Right ventricle myocardium superior (tissue), 1 donor: ENCODE data around the gene PHACTR3. TPM values are rescaled to one million over a fixed set of nuclear protein-coding genes. Genes with fewer than 3 reads are reported as not detected.
A peak's percentile ranks its signal among the peaks of the same experiment; 100 is the strongest.
"Not testable (repeated sequence)": the region's sequence is repeated elsewhere in the genome, so short reads cannot be mapped to it uniquely, and the experiment has no call there.

ENCODE experiments used
- ATAC-seq: fragments of 200-7000 bp; cut with Tn5 transposase; one replicate; pipeline ENCODE4 v1.9.1; 2020; ENCODE audit warnings: mild to moderate bottlenecking; ENCODE audit not compliant: poor library complexity
- DNase-seq: peaks from one replicate; pipeline ENCODE4 v3.0.0-alpha.2; 2020
- intact Hi-C: fragments of 100-400 bp; cut with DNase I; formaldehyde crosslinking; loops from one replicate; pipeline ENCODE4 v1.11.2; 2022
- total RNA-seq: library from RNA; stranded (reverse); fragmentation: NEBNext Ultra II Directional; extraction: Animal tissue kit (Norgen Biotek cat#: 25700); gene quantifications from one replicate; pipeline ENCODE4 v1.2.1, GENCODE V29; 2021
- donor health status: DM: no; HTN: yes; CAD: no; lungs with severe emphysema.

Gene PHACTR3
- total RNA-seq, 1 donor from 2014 or later = 10.0 TPM

GRCh38 chr20:59608396-59608795, 4.1 kb downstream of the PHACTR3 start:
- no peak for ATAC-seq
- intact Hi-C loops = no loop called here
- DNase-seq = no peak

DNA sequence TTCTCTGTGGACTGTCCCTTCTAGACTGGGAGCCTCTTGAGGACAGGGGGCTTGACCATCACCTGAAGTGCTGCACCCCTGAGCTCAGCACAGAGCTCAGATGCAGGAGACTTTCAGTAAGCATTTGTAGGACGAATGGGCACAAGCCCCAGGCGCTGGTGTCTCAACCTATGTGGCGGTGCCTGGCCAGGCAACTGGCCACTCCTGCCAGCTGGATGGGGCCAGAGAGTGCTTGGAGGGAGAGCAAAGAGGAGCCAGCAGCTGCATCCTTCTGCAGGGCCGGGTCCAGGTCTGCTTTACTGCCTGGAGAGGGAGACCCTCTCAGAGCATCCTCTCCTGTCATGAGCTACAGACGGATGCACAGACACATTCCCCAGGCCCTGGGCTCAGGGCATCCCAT, 4.5 kb downstream of the PHACTR3 start:
- DNase-seq (no peak), ATAC-seq (no peak)
- intact Hi-C loops = no loop called here

DNA sequence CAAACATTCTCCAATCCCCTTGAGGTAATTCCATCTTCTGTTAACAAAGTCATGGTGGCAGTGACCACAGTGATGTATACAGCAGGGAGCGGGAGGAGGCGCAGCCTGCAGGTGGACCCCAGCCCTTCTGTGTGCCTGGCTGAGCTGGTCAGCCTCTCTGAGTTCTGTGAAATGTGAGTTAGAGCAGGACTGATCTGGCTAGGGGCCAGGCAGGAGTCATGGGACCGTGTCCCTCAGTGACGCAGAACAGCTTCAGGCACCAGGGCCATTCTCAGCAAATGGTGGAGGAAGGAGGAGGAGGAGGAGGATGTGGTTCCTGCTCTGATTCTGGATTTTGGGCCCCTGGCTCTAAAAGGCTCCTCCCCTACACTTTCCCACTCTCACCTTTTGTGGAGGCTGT, 6.9 kb downstream of the PHACTR3 start:
- peak; percentile 86 for ATAC-seq
- peak; percentile 66 for DNase-seq
- intact Hi-C loops = no loop called here

- ATAC-seq (no peak), DNase-seq (no peak)
- intact Hi-C loops = no loop called here
These were observed 9.5 kb downstream of the PHACTR3 start for GRCh38 chr20:59613861-59614260.

- DNase-seq = no peak
- intact Hi-C loops = no loop called here
- no peak for ATAC-seq
These were observed 10.4 kb downstream of the PHACTR3 start for GRCh38 chr20:59614714-59615113.

GRCh38 chr20:59616306-59616705, 12.0 kb downstream of the PHACTR3 start:
- intact Hi-C loops = no loop called here
- ATAC-seq = no peak
- DNase-seq = no peak

DNA sequence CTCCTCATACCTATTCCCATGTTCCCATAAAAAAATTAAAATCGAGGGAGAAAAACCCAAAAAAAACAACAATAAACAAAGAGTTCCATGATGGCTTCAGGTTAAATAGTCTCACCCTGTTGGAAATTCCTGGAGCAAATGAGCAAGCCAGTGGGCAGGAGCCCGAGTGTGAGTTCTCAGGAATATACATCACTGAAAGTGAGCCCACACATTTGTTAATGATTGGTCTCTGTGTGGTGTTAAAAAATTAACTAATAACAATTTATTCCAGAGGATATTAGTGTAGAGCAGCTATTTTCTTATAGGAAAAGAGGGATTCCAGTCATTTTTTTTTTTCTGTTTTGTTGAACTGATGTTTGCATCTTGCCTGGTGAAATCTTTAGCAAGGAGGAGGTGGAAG, 12.9 kb downstream of the PHACTR3 start:
- DNase-seq (no peak), ATAC-seq (no peak)
- intact Hi-C loops = no loop called here

GRCh38 chr20:59618131-59618530, 13.8 kb downstream of the PHACTR3 start:
- DNase-seq (no peak), ATAC-seq (no peak)
- intact Hi-C loops = no loop called here

- ATAC-seq, DNase-seq, intact Hi-C loops: not testable (repeated sequence)
These were observed 14.2 kb downstream of the PHACTR3 start for GRCh38 chr20:59618585-59618984.

GRCh38 chr20:59620860-59621505, 16.6 kb downstream of the PHACTR3 start:
- ATAC-seq (no peak), DNase-seq (no peak)
- intact Hi-C loops = no loop called here

- intact Hi-C loops = no loop called here
- DNase-seq (no peak), ATAC-seq (no peak)
These were observed 18.2 kb downstream of the PHACTR3 start for GRCh38 chr20:59622496-59622895.

GRCh38 chr20:59623133-59623532, 18.8 kb downstream of the PHACTR3 start:
- ATAC-seq (no peak), DNase-seq (no peak)
- intact Hi-C loops = no loop called here

- intact Hi-C loops = no loop called here
- DNase-seq (no peak), ATAC-seq (no peak)
These were observed 19.2 kb downstream of the PHACTR3 start for GRCh38 chr20:59623583-59623982.

DNA sequence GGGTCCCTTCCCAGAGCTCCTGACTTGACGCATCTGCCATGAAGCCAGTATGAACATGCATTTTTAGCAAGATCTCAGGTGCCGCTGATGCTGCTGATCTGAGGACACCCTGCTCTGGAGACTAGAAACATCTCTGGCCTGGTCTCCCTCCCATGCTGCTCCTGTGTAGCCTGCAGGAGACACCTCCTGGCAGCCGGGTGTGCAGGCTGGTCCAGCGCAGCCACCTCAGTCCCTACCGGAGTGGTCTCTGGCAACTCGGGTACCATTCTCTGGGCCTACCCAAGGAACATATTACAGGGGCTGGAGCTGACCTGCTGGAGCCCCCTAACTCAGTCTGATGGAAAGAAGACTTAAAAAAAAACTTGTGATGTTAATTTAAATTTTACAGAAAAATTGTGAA, 20.1 kb downstream of the PHACTR3 start:
- ATAC-seq (no peak), DNase-seq (no peak)
- intact Hi-C loops = no loop called here

- intact Hi-C loops = no loop called here
- DNase-seq = no peak
- ATAC-seq = no peak
These were observed 21.0 kb downstream of the PHACTR3 start for GRCh38 chr20:59625214-59625922.

DNA sequence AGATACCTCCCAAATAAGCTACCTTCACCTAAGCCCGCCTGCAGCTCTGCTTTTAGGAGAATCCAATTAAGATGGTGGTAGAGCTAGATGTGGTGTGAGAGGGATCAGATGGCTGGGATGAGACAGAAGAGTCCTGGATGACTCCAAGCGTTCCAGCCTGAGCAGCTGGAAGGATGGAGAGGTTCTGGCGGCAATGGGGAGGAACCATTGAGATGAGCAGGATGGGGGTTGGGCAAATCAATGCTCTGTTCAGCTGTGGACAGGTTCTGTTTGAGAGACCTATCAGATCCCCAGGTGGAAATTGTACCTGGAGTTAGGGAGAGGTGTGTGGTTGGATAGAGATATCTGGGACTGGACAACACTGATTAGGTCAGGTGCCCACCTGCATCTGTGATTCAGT, 23.0 kb downstream of the PHACTR3 start:
- ATAC-seq (no peak), DNase-seq (no peak)
- intact Hi-C loops = no loop called here

GRCh38 chr20:59628171-59628570, 23.8 kb downstream of the PHACTR3 start:
- intact Hi-C loops = no loop called here
- DNase-seq (no peak), ATAC-seq (no peak)

GRCh38 chr20:59629141-59630045, 25.1 kb downstream of the PHACTR3 start:
- ATAC-seq (no peak), DNase-seq (no peak)
- intact Hi-C loops = no loop called here

DNA sequence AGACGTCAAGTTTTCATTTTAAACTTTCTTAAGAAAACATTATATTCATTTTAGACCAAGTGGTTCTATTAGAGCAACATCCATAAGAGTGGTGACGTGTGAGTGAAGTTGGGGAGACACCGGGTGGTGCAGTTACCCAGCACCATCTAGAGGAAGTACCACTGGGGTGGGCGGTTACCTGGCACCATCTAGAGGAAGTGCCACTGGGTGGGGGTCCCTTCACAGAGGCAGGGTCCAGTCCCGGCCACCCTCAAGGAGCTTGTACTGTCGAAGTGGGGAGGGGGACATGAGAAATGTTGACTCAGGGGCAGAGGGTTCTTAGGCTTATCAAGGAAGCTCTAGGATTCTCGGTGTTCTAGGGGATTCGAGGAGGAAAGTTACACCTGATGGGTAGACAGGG, 26.2 kb downstream of the PHACTR3 start:
- ATAC-seq (no peak), DNase-seq (no peak)
- intact Hi-C loops = no loop called here
